Measurements from ENCODE around the gene GZMB. TPM values are rescaled to one million over a fixed set of nuclear protein-coding genes. Genes with fewer than 3 reads are reported as not detected.

The GZMB gene
- total and polyA plus RNA-seq, 2 donors (not counting 3 experiments of a cell fraction or from before 2014, with no cell fraction given) = not detected

DNA sequence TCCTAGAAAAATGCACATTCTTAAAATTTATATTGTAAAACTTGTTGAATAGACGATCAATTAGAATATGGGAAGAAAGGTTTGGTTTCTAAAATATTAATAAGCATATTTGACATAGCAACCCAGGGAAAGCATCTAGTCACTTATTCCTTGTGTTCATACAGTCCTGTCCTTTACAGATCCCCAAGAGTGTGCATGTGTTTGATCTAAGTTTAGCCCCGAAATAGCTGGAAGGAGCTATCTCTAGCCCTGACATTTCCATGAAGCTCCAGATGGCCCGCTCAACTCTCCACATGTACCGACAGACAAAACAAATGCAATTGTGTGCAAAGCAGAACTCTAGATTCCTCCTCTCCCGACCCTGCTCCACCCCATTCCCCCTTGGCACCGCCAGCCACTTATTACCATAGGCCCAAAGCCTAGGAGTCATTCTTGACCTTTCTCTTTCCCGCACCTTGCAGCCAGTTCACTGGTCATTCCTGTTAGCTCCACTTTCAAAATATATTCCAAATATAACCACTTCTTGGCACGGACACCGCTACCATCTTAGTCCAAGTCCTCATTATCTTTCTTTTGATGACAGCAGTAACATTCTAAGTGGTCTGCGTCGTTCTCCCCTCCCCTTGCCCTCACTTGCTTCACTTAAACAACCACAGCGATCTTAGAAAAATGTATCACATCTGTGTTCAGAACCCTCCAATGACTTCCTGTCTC lies 45.4 kb upstream of the GZMB start:
- BruUV-seq (replicated peaks) = no TSS peak
- H3K9ac ChIP-seq (replicated peaks; ENCODE audit: extremely low read depth, insufficient read depth, low read length) = no peak overlapping the region
- H3K79me2 ChIP-seq (ENCODE audit: control insufficient read depth, insufficient read depth, low read length) = no peaks in the 10 kb centered on the region
- DNase-seq (ENCODE audit: low read depth, low spot score) (no peak), FAIRE-seq (no peak)
- no peaks in the 10 kb centered on the region for H3K4me1 ChIP-seq (ENCODE audit: control insufficient read depth, extremely low read depth, insufficient read depth, low read length)
- intact Hi-C loops (cut with micrococcal nuclease) = loop anchor here (1.0 kb wide), 1 partner anchor 198 kb away; no protein-coding TSS in a partner anchor
- no peaks in the 10 kb centered on the region for H3K9me1 ChIP-seq (replicated peaks; ENCODE audit: control insufficient read depth, extremely low read depth, insufficient read depth, low read length)
- no peak overlapping the region for H3K4me3 ChIP-seq (replicated peaks in 1 of 3; ENCODE audit: insufficient read depth in 1 of 3, low read depth in 1 of 3, low read length in 3 of 3)
- H2AFZ ChIP-seq (ENCODE audit: low read depth, low read length) = no peak overlapping the region
- no peaks in the 10 kb centered on the region for H3K9me3 ChIP-seq (replicated peaks; ENCODE audit: control insufficient read depth, insufficient read depth, low read length)
- CTCF ChIA-PET = interaction anchor here (1.1 kb wide), 1 partner anchor 18 kb away, joined by 4 read pairs; no protein-coding TSS in a partner anchor
- POLR2A ChIA-PET = no interaction called here
- TF ChIP-seq FOS (IDR thresholded peaks at IDR 0.05; ENCODE audit: borderline replicate concordance, insufficient read depth, low read length) (no peak), EZH2 (IDR thresholded peaks at IDR 0.05; ENCODE audit: borderline replicate concordance, low read depth, low read length, severe bottlenecking) (no peak), MYC (IDR thresholded peaks at IDR 0.05; ENCODE audit: low read depth, low read length) (no peak), GATA2 (IDR thresholded peaks at IDR 0.05; ENCODE audit: insufficient read depth, insufficient read length, low read depth, low read length) (no peak), POLR2AphosphoS5 (IDR thresholded peaks at IDR 0.05; ENCODE audit: insufficient read depth, low read depth, low read length) (no peak), JUN (IDR thresholded peaks at IDR 0.05; ENCODE audit: borderline replicate concordance, insufficient read depth, insufficient read length, low read depth) (no peak), POLR2A (IDR thresholded peaks at IDR 0.05; ENCODE audit: low read depth, low read length) (no peak)
- TF ChIP-seq, protein P1, sequence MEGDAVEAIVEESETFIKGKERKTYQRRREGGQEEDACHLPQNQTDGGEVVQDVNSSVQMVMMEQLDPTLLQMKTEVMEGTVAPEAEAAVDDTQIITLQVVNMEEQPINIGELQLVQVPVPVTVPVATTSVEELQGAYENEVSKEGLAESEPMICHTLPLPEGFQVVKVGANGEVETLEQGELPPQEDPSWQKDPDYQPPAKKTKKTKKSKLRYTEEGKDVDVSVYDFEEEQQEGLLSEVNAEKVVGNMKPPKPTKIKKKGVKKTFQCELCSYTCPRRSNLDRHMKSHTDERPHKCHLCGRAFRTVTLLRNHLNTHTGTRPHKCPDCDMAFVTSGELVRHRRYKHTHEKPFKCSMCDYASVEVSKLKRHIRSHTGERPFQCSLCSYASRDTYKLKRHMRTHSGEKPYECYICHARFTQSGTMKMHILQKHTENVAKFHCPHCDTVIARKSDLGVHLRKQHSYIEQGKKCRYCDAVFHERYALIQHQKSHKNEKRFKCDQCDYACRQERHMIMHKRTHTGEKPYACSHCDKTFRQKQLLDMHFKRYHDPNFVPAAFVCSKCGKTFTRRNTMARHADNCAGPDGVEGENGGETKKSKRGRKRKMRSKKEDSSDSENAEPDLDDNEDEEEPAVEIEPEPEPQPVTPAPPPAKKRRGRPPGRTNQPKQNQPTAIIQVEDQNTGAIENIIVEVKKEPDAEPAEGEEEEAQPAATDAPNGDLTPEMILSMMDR (IDR thresholded peaks at IDR 0.05; ENCODE audit: extremely low read depth in 1 of 2, insufficient read depth in 1 of 2, low read depth in 1 of 2, low read length in 2 of 2) = no peak
- TF ChIP-seq, protein P2, sequence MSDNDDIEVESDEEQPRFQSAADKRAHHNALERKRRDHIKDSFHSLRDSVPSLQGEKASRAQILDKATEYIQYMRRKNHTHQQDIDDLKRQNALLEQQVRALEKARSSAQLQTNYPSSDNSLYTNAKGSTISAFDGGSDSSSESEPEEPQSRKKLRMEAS (IDR thresholded peaks at IDR 0.05; ENCODE audit: insufficient read depth, insufficient read length) = no peak
- peaks cover 3 to 9% of the 10 kb centered on the region in 2 experiments for H3K27me3 ChIP-seq (ENCODE audit: control insufficient read depth in 2 of 2, insufficient read depth in 2 of 2, low read length in 2 of 2)
- no peaks in the 10 kb centered on the region for H4K20me1 ChIP-seq (replicated peaks; ENCODE audit: control insufficient read depth, extremely low read depth, insufficient read depth, low read length)
- H3K36me3 ChIP-seq (ENCODE audit: control insufficient read depth in 2 of 2, extremely low read depth in 1 of 2, insufficient read depth in 2 of 2, low read length in 2 of 2) = no peaks in the 10 kb centered on the region
- dilution Hi-C loops (cut with MboI; ENCODE audit: extremely low pct_ligation_motif_present, low sequenced_read_pairs) = no loop called here
- H3K27ac ChIP-seq (ENCODE audit: insufficient read depth, low read depth, low read length) = no peak overlapping the region
- H3K4me2 ChIP-seq (ENCODE audit: insufficient read depth, low read length) = no peak overlapping the region
